K562 treated with DMSO at 1 percent for 48 hours (cell line): ENCODE data around the gene LRIG2. TPM values are rescaled to one million over a fixed set of nuclear protein-coding genes. Genes with fewer than 3 reads are reported as not detected.

Source experiments
- total RNA-seq: library from RNA; unstranded; fragments of 300-600 nt; gene quantifications from 2 replicates; pipeline ENCODE4 v1.2.3, GENCODE V29; 2022; ENCODE audit warnings: low replicate concordance; ENCODE audit errors: extremely low read depth

LRIG2 gene
- total RNA-seq = not detected in 2 replicates

GRCh38 chr1:113072757-113073478 is at the start of gene LRIG2:
LRIG2 (plus strand) TSS chr1:113073198; CDS start chr1:113073407, 209 bp downstream.

Other genes with a start within 250 kb of the LRIG2 start
- gene SLC16A1, start 117.0 kb upstream of the LRIG2 start, total RNA-seq = not detected in 2 replicates